ENCODE data around the gene PLEKHG4B.
A peak's percentile ranks its signal among the peaks of the same experiment; 100 is the strongest.

Gene PLEKHG4B

GRCh38 chr5:172421-172820 is 80.5 kb downstream of the PLEKHG4B start:
- no peak for DNase-seq

GRCh38 chr5:172841-173251 is 80.9 kb downstream of the PLEKHG4B start:
- no peak for DNase-seq

- DNase-seq: no peak
These were observed 81.7 kb downstream of the PLEKHG4B start for GRCh38 chr5:173392-174290.

GRCh38 chr5:174291-174600 is 82.3 kb downstream of the PLEKHG4B start:
- no peak for DNase-seq

GRCh38 chr5:174876-175465 is 83.0 kb downstream of the PLEKHG4B start:
- no peak for DNase-seq

- no peak for DNase-seq
These were observed 84.4 kb downstream of the PLEKHG4B start for GRCh38 chr5:176296-176823.

GRCh38 chr5:178110-178509 is 86.1 kb downstream of the PLEKHG4B start:
- DNase-seq: peak; percentile 30

- no peak for DNase-seq
These were observed 87.4 kb downstream of the PLEKHG4B start for GRCh38 chr5:179401-179800.

- no peak for DNase-seq
These were observed 88.4 kb downstream of the PLEKHG4B start for GRCh38 chr5:180286-180918.

GRCh38 chr5:181160-181559 is 89.2 kb downstream of the PLEKHG4B start:
- no peak for DNase-seq

GRCh38 chr5:181566-181965 is 89.6 kb downstream of the PLEKHG4B start:
- DNase-seq: no peak

GRCh38 chr5:182126-182525 is 90.2 kb downstream of the PLEKHG4B start:
- DNase-seq: no peak

GRCh38 chr5:184471-184870 is 92.5 kb downstream of the PLEKHG4B start:
- no peak for DNase-seq

GRCh38 chr5:185095-186070 is 93.4 kb downstream of the PLEKHG4B start:
- DNase-seq: no peak

GRCh38 chr5:186091-187041 is 94.4 kb downstream of the PLEKHG4B start:
- no peak for DNase-seq

GRCh38 chr5:187042-187431 is 95.1 kb downstream of the PLEKHG4B start:
- DNase-seq: no peak

GRCh38 chr5:187617-188451 is 95.9 kb downstream of the PLEKHG4B start:
- peak; percentile 27 for DNase-seq

- DNase-seq: peak; percentile 79
These were observed 96.8 kb downstream of the PLEKHG4B start for GRCh38 chr5:188488-189481.

GRCh38 chr5:189486-189885 is 97.5 kb downstream of the PLEKHG4B start:
- DNase-seq: no peak
